ENCODE results near the gene COPA. TPM values are rescaled to one million over a fixed set of nuclear protein-coding genes. Genes with fewer than 3 reads are reported as not detected.

The COPA gene
- total RNA-seq, 1 donor from 2014 or later = 56.3 TPM

DNA sequence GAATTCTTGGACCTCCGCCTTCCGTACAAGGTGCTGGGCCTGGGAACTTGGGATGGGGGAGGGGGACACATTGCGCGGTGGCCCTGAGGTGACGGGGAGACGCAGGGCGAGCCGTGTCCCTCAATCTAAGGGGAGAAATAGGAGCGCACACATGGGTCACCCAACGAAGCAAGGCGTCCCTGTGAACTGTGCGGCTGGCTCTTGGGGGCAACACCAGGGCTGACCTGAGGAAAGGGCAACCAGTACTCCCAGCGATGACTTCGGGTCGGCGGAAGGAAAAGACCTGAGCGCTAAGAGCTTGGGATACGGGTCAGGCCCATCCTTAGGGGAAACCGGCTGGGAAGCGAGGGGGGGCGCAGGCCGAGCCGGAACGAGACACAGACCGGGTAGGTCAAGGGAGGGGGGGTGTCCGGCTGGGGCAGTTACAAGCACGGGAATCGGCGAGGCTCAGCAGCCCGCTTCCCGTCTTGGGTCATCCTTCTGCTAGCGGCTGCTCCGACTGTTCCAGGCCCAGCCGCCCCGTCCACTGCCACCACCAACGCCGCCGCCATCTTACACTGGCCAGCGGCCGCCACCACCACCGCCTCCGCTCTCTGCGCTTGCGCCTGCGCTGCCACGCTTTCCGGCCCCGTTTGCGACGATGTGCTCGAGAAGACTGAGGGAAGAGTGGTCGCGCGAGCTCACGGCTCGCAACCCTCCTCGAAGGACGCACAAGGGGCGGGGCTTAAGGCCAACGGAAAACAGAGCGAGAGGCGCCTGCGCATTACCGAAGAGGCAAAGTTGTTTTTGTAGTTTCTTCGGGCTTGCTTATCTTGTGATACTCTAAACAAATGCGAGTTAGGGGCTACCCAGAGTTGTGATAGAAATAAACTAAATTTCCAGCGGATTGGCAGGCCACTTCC is 80.9 kb downstream of the COPA start, which contains the start of gene DCAF8:
TSS of gene DCAF8 (minus strand) at position 657 of the 902 bp plus-strand sequence. CDS start 18,541 bp downstream, outside the sequence.
- intact Hi-C loops (cut with DNase I) = loop anchor here (1.0 to 5.0 kb wide), 6 partner anchors 23 to 895 kb away; partner anchors contain the start of genes PEA15, PEX19, PIGM and USP21
- Histone ChIP-seq H3K27ac (peak within 1 kb of the TSS; percentile 98), H3K27me3 (no peaks in the 10 kb centered on the region), H3K36me3 (no peaks in the 10 kb centered on the region), H3K4me1 (peaks cover 0 to 24% of the 10 kb centered on the region in 2 donors), H3K4me3 (peak within 1 kb of the TSS; percentile 85 to 98), H3K9me3 (no peaks in the 10 kb centered on the region)
- TF ChIP-seq, protein P1, sequence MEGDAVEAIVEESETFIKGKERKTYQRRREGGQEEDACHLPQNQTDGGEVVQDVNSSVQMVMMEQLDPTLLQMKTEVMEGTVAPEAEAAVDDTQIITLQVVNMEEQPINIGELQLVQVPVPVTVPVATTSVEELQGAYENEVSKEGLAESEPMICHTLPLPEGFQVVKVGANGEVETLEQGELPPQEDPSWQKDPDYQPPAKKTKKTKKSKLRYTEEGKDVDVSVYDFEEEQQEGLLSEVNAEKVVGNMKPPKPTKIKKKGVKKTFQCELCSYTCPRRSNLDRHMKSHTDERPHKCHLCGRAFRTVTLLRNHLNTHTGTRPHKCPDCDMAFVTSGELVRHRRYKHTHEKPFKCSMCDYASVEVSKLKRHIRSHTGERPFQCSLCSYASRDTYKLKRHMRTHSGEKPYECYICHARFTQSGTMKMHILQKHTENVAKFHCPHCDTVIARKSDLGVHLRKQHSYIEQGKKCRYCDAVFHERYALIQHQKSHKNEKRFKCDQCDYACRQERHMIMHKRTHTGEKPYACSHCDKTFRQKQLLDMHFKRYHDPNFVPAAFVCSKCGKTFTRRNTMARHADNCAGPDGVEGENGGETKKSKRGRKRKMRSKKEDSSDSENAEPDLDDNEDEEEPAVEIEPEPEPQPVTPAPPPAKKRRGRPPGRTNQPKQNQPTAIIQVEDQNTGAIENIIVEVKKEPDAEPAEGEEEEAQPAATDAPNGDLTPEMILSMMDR (IDR thresholded peaks at IDR 0.05) = no peak
- peak; percentile 90 to 99 for DNase-seq (ENCODE audit: low spot score in 2 of 2)

DNA sequence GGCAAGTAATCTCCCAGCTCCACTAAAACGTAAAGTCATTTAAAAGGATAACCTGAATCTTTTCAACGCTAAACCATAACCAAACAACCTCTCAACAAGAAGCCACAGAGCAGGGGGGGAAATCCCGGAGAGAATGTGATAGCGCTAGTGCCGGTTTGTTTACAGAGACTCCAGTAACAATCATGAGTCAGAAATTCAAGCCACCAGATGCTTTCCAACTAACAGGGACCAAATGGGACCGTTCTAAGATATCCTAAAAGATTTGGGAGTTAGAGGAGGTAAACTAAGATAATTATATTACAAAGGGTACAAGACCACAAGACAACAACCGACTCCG is 81.5 kb downstream of the COPA start:
- H3K27ac ChIP-seq = peak overlapping the region; percentile 98
- TF ChIP-seq, protein P1 (IDR thresholded peaks at IDR 0.05) = no peak
- no peaks in the 10 kb centered on the region for H3K36me3 ChIP-seq
- intact Hi-C loops (cut with DNase I) = loop anchor here (1.0 to 5.0 kb wide), 5 partner anchors 24 to 896 kb away; partner anchors contain the start of genes PEA15, PEX19, PIGM and USP21
- peaks cover 0 to 28% of the 10 kb centered on the region in 2 donors for H3K4me1 ChIP-seq
- H3K27me3 ChIP-seq = no peaks in the 10 kb centered on the region
- peak overlapping the region; percentile 85 to 98 for H3K4me3 ChIP-seq
- no peaks in the 10 kb centered on the region for H3K9me3 ChIP-seq
- DNase-seq (ENCODE audit: low spot score in 2 of 2) = no peak

DNA sequence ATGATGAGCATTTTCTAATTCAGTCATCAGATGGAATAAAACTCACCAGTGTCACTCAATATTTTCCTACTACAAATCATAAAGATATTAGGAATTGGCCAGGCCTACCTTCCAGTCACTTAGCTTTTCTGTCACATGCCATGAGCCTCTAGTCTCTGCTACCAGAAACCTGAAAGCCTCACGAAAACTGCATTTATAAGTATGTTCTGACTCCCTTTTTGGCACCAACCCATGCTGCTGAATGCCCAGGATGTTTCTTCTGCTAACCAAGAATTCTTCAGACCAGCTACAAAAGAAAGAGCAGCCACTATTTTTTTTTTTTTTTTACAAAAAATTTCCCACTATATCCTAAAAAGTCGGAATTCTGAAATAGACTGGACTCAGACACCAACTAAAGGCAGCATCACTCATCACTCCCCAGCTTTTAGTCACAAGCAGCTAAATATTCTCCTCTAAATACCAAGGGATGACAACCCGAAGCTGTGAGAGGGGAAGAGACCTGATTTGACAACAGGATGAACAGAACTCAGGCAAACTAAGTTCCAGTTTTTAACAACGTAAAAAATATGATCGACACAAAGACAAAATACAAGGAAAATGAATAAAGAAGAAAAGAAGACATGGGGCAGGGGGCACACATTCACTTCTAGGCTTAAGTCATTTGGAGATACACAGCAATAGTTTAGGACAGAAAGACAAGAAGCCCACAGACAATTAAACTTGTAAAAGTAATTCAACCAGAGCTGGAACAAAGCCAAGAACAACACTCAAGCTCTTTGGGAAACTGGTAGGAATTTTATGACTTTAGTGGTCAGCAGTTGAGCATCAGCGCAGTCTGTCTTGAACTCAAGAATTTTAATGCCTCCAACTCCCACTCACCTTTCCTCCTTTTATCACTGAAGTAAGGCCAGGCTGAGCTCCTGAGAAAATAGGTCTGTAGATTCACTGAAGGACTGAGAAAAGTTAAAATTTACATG is 82.4 kb downstream of the COPA start:
- H3K4me1 ChIP-seq = peaks cover 0 to 30% of the 10 kb centered on the region in 2 donors
- H3K27ac ChIP-seq = peak overlapping the region; percentile 98
- no peak for DNase-seq (ENCODE audit: low spot score in 2 of 2)
- intact Hi-C loops (cut with DNase I) = loop anchor here (1.0 to 5.0 kb wide), 5 partner anchors 25 to 897 kb away; partner anchors contain the start of genes PEA15, PEX19, PIGM and USP21
- TF ChIP-seq, protein P1 (IDR thresholded peaks at IDR 0.05) = no peak
- no peaks in the 10 kb centered on the region for H3K36me3 ChIP-seq
- H3K27me3 ChIP-seq = no peaks in the 10 kb centered on the region
- peak overlapping the region; percentile 85 to 98 for H3K4me3 ChIP-seq
- H3K9me3 ChIP-seq = no peaks in the 10 kb centered on the region

DNA sequence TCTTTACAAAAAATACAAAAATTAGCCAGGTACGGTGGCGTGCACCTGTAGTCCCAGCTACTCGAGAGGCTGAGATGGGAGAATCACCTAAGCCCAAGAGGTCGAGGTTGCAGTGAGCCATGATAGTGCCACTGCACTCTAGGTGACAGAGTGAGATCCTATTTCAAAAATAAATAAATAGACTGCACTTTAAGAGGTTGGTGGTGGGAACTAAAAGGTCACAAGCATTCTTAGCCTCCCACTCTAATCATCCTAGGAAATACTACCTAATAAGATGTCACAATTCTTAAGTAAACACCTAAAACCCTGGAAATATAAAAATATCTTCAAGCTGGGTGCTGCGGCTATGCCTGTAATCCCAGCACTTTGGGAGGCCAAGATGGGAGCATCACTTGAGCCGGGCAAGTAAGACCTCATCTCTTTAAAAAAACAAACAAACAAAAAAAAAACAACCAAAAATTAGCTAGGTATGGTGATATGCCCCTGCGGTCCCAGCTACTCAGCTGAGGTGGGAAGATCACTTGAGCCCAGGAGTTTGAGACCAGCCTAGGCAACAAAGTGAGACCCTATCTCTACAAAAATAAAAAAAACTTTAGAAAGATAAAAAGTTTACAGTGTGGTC is 84.8 kb downstream of the COPA start:
- H3K27me3 ChIP-seq = no peaks in the 10 kb centered on the region
- no peak overlapping the region for H3K27ac ChIP-seq
- H3K9me3 ChIP-seq = no peaks in the 10 kb centered on the region
- no peak overlapping the region for H3K4me3 ChIP-seq
- intact Hi-C loops (cut with DNase I) = no loop called here
- H3K4me1 ChIP-seq = peaks cover 0 to 32% of the 10 kb centered on the region in 2 donors
- H3K36me3 ChIP-seq = peaks cover 0 to 7% of the 10 kb centered on the region in 2 donors
- TF ChIP-seq, protein P1 (IDR thresholded peaks at IDR 0.05) = no peak
- DNase-seq (ENCODE audit: low spot score in 2 of 2) = no peak
